Measurements from ENCODE around the gene CYTH3.
A peak's percentile ranks its signal among the peaks of the same experiment; 100 is the strongest.

CYTH3 gene

DNA sequence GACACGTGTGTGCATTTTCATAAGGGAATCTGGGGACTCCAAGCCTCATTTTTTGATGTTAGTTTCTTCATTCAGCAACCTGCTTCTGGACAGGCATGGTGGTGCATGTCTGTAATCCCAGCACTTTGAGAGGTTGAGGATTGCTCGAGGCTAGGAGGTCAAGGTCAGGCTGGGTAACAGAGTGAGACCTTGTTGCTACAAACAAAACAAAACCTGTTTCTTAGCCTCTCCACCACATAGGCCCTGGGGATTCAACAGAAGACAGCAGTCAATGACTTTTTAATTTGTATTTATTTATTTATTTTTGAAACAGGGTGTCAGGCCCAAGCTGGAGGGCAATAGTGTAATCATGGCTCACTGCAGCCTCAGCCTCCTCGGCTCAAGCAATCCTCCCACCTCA lies 6.9 kb upstream of the CYTH3 start:
- DNase-seq: no peak

GRCh38 chr7:6278749-6279310 lies 6.4 kb upstream of the CYTH3 start:
- no peak for DNase-seq

- DNase-seq: no peak
These were observed 5.1 kb upstream of the CYTH3 start for GRCh38 chr7:6277476-6277875.

DNA sequence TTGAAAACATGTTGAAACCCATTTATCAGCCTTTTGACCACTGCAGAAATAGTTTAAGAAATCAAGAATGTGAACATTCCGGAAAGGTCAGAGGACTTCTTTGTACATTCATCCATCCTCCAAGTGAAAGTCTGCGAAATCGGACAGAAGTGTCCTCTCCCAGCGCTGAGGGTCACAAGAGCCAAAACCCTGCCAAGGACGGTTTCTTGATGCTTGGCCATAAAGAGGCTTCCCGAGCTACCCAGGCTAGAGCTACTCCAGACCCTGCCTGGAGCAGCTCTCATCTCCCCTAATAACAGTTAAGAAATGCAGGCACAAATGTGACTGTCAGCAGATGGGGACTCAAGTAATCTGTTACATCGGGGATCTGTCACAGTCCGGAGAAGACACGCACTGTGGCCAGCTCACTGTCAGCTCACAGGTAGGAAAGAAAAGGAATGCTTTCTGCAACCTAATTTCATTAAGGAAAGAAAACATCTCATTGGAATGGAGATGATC lies 4.5 kb upstream of the CYTH3 start:
- no peak for DNase-seq

GRCh38 chr7:6274743-6275142 lies 2.3 kb upstream of the CYTH3 start:
- no peak for DNase-seq

GRCh38 chr7:6273917-6274630 lies 1.6 kb upstream of the CYTH3 start:
- no peak for DNase-seq

DNA sequence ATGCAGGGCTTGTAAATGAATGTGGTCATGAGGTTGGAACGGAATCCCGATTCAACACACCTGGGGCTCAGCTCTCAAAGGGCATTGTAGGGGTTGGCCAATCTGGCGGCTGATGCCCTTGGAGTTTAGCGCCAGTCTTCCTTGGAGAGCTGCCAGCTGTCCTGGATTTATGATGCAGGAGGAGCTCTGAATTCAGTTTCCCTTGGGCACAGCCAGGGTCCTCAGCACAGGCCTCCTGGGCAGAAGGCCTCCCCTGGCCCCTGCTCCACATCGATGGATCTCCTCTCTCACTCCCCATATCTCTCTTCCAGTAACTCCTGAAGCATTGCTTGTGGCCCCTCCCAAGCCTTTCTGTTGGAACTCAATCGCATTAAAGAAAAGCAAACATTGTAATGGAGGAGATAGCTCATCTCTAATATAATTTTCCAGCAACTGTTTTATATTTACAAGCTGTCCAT lies 985 bp upstream of the CYTH3 start:
- DNase-seq: no peak

DNA sequence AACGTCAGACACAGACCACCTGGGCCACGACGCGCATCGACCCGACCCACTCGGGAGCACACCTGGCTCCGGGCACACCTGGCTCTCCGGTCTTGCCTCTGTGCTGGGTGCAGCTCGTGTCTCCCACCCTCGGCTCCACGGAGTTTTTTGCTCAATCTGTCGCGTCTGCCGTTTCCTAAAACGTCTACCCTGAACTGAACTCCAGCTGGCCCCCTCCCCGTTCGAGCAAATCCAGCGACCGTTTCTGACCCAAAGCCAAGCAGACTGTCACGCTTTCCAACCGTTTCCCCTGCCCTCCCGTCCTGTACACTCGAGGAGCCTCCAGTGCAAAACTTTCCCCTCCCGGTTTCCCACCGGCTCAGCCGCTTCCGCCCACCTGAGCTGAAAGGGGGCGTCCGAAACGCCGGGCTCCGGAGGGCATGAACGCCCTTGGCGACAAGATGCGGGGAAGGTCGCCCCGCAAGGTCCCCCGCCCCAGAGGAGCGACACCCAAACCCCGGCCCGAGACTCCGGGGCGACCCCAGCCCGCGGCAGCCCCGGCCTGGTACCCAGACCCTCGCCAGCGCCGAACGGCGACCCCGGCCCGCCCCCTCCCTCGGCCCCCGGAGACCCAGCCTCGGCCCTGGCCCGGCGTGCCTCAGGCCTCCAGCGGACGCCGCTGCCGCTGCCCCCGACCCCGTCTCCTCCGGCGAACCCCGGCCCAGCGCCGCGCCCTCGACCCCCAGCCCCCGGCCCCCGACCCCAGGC lies 557 bp downstream of the CYTH3 start:
- no peak for DNase-seq

DNA sequence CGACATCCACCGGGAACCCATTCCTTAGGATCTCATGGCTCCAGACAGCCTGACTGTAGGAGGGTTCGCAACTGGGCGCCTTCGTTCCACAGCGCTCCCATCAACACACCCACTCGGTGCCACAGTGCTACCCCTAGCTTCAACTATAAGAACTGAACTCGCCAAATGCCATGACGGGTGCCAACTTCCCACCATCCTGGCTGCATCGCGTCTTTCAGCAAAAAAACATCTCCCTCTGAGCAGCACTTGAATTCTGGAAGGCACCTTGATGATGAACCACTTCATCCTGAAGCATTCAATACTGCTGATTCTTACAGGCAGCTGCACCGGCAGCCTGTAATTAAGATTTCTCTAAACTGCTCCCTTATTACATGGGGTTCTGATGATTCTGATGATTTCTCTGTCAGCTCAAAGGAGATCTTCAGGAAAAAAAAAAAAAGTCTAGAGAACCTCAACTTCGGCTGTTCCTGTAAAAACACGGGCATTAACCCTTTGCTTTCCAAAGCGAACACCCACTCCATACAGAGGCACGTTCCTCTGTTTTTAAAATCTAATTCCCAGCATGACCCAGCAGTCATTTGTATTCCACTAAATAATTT lies 1.3 kb downstream of the CYTH3 start:
- DNase-seq: no peak

DNA sequence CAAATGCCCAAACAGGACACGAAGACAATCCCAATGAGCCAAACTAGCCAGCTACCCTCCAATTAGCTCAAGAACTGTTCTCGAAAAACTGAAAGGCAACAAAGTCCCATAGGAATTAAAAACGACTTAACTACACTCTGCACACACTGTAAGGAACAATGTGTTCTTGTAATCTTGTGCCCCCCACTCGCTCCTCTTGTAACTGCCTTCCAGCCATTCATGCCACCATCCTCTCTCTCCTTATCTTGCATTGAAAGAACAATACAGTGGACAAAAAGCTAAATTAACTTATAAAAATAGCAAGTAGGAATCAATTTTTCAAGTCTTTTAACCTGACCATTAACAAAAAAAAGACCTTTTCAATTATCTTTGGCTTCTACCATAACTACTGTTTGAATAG lies 2.9 kb downstream of the CYTH3 start:
- no peak for DNase-seq

- no peak for DNase-seq
These were observed 3.5 kb downstream of the CYTH3 start for GRCh38 chr7:6268907-6269306.

GRCh38 chr7:6268023-6268900 lies 4.2 kb downstream of the CYTH3 start:
- DNase-seq: no peak

GRCh38 chr7:6266699-6267098 lies 5.7 kb downstream of the CYTH3 start:
- DNase-seq: no peak

GRCh38 chr7:6262221-6262620 lies 10.2 kb downstream of the CYTH3 start:
- no peak for DNase-seq

DNA sequence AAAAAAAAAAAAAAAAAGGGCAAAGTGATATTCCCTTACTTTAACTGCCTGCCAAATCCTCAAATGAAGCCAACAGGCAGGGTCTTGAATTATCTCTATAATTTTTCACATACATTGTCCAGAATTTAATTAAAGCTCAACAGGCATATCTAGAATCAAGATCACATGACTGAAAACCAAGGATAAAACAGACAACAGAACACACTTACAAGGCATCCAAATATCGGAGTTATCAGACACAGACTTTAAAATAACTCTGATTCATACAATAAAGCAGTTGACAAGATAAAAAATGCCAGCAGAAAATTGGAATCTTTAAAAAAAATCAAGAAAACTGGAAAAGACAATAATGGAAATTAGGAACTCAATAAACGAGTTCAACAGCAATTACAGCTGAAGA lies 10.7 kb downstream of the CYTH3 start:
- no peak for DNase-seq

DNA sequence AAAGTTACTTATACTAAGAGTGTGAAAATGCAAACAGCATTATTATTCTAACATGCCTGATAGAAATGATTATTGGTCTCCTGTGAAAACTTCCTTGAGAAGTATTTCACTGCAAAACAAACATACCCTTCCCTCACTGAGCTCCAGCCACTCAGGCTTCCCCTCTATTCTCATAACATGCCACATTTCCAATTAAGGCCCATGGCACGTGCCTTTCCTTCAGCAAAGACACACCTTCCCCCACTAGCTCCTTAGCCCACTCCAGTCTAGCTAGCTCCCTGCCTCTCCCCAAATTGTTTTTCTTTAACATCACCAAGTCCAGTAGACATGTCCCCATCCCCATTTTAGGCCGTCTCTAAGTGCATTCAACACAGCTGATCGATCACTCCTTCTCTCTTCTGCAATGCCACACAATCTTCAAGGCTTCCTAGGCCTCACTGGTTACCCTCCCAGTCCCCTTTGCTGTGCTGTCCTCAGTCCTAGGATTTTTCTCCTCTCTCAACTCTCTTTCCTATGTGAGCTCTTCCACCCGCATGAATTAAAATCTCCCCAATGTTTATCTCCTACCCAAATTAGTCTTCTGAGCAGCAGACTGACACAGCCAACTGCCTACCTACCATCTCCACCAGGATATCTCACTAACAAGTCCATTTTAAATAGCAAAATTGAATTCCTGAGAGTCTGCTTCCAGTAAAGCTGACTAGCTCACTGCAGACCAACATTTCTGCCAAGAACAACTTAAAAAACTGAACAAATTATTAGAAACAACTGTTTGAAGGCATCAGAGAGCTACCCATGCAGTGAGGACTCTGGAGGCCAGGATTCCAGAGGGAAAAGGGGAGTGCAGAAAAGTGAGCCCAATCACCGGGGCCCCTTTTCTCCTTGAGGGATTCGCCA lies 11.9 kb downstream of the CYTH3 start:
- DNase-seq: no peak

DNA sequence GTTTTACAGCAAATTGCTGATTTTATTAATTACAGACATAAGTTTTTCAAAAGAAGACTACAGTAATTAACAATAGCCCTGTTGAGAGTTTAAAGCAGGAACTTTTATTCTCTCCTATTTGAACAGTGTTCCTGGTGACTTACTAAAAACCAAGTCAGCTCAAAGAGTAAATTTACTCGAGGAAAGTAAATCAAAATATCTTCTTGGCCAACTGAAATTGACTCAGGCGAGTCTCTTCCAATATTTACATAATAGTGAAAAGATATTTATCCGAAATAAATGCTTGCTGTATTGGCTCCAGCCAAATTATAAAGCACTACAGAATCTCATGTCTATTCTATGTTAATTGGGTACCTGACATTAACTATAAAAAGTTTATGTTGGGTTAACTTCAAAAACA lies 13.2 kb downstream of the CYTH3 start:
- DNase-seq: no peak

DNA sequence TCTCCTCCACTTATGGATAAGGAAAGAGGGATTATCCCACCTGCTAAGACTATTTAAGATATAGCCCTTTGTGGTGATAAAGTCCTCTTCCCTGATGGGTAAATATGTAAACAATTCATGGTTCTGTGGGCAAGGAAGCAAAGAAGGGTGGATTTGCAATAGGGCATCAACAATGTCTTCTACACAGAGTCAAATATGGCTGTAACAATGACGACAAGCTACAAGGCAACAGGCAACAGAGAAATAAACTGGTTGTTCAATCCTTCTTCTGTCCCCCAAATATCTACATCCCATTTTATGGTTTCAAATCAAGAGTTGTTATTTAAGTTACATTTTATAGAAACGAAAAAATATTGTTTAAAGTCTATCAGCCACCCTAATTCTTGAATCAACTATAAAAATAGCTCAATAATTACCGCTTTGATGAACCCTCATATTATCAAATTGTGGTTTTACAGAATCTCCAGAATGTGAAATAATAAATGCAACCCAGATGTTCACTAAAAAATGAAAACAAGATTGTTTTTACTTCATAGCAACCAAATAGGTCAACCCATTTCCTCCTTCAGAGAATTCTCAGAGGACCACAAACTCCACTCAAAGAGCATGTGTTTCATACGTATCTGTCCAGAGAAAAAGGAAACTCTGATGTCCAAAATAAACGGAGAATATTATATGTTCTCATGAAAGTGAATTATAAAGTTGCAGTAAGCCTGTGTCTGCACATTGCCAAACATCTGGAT lies 13.8 kb downstream of the CYTH3 start:
- peak; percentile 42 for DNase-seq

GRCh38 chr7:6257675-6258074 lies 14.7 kb downstream of the CYTH3 start:
- DNase-seq: no peak

GRCh38 chr7:6256677-6257535 lies 15.5 kb downstream of the CYTH3 start:
- DNase-seq: no peak
